Non-pigmented ciliary epithelial cell (primary cell): Measurements from ENCODE around the gene TOP2A.

Experiments used
- DNase-seq: peaks from one replicate; pipeline ENCODE4 v3.0.0-alpha.2; 2010; ENCODE audit warnings: low read depth

Gene TOP2A

DNA sequence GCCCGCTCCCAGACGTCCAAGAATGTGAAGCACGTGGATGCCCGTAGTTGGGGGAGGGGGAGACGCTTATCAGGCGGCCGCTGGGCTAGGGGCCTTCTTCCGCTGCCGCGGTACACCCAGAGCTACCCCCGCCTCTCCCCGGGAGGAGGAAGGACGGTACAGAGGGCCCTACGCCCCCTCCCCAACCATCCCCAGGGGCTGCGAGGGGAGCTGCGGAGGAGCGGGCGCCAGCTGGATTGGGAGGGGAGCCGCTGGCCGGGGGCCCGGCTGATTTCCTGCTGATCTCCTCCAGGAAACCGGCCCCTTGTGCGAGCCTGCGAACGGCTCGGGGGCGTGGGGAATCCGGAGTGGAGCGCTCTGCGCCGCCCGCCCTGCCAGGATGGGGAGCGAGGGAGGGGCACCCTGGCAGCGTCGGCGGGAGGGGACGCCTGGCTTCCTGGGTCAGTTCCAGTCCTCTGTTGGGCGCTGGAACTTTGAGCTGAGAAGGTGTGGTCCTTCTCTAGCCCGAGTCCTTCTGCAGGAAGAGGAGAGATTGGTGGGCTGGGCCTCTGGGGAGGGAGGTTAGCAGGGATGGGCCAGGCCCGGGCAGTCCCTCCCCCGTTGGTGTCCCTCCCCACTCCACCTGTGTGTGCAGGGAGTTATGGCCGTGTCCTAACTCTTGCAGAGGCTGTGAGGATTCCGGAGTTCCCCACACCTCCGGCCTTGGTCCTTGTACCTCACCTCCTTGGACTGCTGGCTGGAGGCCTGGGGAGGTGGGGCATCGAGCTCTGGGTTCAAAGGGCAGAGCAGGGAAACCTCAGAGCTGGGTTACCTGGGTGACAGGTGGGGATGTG, 72.3 kb downstream of the TOP2A start:
- DNase-seq: no peak

DNA sequence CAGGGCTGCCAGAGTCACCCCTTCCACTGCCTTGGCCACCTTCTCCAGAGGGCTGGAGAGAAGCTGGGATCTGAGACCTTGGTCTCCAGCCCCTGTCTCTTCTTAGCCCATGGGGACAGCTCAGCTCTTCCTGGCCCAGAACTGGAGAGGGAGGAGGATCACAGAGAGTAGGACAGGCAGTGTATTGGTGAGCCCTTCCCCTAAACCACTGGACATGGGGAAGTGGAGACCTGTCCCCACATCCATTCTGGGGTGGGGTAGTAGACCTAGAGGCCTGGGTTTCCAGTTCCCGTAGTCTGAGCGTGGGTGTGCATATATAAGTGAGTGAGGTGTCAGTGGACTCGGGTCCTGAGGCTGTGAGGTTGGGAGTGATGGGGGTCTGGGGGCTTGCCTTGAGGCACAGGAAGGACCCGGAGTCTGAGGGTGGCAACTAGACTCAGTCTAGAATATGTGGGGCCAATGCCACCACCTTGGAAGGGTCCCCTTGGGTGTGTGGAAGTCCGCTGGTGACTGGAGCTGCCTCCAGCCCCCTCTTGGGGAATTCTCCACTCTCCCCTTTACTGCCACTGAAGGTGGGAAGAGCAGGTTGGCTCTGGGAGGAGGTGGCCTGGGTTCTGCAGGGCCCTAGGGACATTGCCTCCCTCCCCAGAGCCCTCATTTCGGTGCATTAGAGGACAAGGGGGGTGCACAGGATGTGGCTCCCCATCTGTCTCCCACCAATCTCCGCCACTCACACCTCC, 73.1 kb downstream of the TOP2A start:
- DNase-seq: no peak

DNA sequence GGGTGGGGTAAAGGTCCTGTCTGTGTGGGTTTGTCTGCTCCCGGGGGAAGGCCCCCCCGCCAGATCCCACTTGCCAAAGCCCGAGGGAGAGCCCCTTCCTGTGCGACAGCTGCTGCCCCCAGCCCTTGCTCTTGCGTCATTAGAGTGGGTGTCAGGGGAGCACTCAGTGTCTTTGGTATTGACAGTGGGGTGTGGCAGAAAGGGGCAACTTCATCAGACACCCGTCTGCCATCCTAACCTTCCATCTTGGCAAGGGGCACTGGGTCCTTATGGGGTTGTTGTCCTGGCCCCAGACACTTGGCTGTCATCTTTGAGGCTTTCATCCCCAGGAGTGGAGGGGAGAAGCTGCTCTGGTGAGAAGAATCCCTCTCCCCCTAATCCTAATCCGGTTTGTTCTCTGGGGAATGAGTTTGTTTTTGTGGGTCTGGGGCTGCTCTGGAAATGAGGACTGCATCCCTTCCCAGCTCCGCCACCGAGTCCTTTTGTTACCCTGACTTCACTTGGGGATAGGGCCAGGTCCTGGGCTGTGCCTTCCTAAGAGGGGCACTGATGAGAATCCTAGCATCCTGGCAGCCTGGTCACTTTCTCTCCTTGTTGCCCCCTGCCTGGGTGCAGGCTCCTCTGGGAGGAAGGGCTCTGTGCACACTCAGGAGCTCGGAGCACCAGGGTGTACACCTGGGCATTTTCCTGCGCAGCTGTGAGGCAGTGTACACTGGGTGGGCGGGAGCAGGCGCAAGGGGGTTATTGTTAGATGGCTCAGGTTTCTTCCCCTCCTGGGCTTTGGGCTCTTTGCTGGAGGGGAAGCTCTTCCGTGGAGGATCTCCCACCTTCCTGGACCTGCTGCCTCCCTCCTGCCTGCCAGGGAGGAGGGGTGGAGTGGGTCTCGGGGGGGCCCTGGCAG, 74.2 kb downstream of the TOP2A start:
- no peak for DNase-seq

DNA sequence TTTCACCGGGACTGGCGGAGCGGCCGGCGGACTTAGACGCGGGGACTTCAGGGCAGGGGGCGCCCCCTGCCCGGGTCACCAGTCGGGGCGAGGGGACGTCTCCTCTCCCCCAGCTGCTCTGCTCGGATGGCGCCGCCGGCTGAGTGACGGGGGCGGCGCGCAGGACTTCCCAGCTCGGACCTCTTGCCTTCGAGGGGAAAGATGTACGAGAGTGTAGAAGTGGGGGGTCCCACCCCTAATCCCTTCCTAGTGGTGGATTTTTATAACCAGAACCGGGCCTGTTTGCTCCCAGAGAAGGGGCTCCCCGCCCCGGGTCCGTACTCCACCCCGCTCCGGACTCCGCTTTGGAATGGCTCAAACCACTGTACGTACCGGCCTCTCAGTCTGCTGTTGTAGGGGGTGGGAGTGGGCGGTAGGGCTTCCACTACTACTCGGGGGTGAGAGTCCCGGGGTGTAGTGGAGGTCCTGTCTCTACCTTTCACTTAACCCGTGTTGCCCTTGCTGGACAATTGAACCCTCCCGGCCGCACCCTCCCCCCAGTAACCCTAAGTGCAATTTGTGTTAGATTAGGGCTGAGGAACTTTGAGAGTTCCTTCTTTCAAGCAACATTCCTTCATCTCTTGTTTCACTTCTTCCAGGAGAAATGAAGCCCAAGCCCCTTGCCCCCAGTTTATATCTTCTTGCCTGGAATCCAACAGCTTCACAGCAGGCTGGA, 75.0 kb downstream of the TOP2A start:
- no peak for DNase-seq

DNA sequence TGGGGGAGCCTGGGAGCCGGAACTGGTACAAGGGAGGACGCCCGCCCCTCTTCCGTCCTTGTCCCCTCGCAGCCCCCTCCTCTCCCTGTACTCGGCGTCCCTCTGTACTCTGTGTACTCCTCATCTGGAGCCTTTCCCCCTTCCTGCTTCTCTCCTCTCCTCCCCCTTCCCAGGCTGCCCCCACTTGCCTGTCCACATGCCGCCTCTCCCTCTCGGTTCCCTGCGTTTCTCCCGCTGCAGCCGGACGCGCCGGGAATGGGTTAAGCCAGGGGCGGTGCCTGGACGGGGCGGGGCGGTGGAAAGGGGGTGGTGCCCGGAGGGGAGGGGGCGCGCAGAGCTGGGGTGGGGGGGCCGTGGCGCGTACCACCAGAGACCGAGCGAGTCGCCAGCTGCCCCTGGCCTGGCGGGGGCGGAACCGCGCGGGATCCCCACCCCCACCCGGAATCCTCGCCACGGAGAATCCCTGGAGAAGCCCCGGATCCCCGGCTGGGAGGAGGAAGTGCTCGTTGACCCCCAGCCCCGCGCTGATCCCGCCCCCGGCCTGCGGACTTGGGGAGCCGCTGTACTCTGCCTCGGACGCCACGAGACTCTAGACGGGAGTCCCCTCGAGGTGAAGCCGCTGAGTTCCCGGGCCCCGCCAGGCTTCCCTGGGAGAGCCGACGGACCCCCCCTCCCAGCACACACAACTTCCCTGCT, 75.7 kb downstream of the TOP2A start:
- no peak for DNase-seq

DNA sequence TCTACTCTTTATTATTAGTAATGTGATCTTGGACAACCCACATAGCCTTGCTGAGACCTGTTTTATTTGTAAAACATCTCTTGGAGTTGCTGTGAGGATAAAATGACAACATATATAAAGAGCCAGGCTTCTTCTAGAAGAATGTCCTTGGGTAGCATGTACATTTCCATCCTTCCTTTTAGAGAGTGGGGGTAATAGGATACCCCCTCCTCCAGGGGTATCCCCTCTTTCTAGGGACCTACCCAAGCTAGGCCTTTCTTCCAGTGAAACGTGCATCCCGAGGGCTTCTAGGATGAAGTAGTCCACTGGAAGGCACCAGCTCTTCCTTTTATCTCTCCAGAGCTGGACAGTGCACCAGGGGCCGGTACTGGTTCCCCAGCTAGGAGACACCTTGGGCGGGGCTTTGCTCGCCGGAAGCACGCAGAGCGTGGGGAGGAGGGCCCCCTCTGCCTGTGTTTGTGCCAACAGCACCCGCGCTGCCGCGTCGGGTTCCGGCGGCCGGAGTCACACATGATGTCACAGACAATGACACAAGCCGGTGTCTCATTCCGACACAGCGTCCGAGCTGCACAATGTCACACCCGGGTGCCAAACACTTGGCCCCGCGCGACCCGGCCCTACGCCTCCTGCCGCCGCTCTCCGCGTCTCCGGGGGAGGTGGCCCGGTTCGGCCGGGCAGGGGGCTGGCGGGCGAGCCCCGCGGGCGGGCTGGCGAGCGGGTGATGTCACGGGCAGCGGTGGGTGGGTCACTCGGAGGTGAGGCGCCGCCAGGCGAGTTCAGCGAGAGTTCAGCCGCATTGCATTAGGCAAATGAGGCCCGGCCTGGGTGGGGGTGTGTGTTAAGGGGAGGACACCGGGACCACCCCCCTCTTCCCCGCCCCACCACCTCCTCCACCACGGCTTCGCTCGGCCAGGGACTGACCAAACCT, 76.6 kb downstream of the TOP2A start:
- no peak for DNase-seq

DNA sequence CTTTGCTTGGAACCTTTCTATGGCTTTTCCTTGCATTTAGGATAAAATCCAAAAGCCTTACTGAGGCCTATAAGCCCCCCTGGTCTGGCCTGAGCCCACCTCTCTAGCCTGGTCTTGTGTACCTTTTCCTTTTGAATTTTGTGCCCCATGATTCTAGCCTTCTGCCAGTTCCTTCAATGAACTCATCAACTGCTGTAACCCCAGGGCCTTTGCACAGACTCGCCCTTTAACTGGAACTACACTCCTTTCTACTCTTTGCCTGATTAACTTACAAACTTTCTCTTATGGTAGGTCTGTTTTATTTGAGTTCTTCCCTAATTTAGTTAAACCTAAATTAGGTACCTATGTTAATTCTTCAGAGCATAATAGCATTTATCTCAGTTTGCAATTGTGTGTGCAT, 77.4 kb downstream of the TOP2A start:
- DNase-seq: no peak

DNA sequence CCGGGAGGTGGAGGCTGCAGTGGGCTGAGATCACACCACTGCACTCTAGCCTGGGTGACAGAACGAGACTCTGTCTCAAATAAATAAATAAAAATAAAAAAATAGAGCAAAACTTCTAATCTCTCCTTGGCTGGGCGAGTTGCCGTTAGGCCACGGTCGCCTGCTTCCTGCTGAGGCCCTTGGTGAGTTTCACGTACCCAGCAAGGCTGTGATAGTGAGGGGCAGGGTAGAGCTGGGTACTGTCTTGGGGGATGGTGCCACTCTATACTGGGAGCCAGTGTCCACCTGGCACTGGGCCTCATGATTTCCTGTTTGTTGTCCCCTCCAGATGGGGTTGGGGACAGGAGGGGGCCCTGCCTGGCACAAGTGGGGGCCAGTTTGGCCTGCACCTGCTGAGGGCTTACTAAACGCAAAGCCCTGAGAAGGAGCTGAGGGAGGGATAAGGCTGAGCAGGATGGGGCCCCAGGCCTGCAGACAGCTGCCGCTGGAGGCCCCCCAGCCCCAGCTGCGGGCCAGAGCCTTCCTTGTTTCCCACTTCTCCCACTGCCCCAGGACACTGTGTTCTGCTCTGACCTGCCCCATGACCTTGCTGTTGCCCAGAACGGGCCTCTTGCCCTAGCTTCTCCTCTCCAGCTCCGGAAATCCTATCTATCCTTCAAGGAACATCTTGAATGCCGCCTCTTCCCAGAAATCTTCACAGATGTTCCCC, 78.6 kb downstream of the TOP2A start:
- no peak for DNase-seq
